ENCODE results near the gene SLC17A7. TPM values are rescaled to one million over a fixed set of nuclear protein-coding genes. Genes with fewer than 3 reads are reported as not detected.

Gene SLC17A7
- total and polyA plus RNA-seq, 2 of the 13 experiments (the other 11 are each of a cell fraction or from before 2014, with no cell fraction given) = 0.32 TPM; not detected in 1

DNA sequence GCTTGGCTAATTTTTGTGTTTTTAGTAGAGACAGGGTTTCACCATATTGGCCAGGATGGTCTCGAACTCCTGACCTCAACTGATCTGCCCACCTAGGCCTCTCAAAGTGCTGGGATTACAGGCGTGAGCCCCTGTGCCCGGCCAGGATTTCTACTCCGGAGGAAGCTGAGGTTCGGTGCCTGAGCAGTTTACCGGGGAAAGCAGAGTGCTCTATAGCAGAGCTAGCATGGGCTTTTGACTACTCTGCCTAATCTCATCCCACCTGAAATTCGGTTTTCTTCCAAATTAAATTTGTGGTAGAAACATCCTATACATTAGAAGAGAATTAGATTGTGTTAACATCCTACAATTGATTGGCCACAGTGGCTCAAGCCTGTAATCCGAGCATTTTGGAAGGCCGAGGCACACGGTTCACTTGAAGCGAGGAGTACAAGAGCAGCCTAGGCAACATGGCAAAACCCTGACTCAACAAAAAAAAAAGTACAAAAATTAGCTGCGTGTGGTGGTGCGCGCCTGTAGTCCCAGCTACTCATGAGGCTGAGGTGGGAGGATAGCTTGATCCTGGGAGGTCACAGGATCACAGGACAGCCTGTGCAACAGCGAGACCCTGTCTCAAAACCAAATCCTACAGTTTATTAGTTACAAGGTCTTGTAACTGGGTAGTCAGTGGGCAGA lies 47.7 kb upstream of the SLC17A7 start:
- peaks cover 19 to 40% of the 10 kb centered on the region in 2 experiments for H3K36me3 ChIP-seq (replicated peaks in 1 of 2; ENCODE audit: control insufficient read depth in 1 of 2, insufficient read depth in 2 of 2, low read length in 2 of 2)
- BruUV-seq (replicated peaks) = TSS peak; percentile 74
- 1% methylated on average over 15 of the region's 15 CpGs for WGBS (ENCODE audit: low lambda C conversion rate)
- H3K79me2 ChIP-seq (ENCODE audit: insufficient read depth, low read length) = peaks cover 37% of the 10 kb centered on the region
- ChIA-PET CTCF (ENCODE audit: low intra/inter-chr PET ratio, low total read pairs) (no interaction called here), POLR2A (interaction anchor here (0.6 to 2.9 kb wide), 7 partner anchors 10 to 101 kb away, joined by 3 to 14 read pairs (median 4); partner anchors contain the start of genes ALDH16A1, PIH1D1 and PRR12)
- peaks cover 0 to 3% of the 10 kb centered on the region in 2 experiments; a peak in 1 of 5 replicates for H3K27me3 ChIP-seq (ENCODE audit: control insufficient read depth in 1 of 2, insufficient read depth in 2 of 2, low read length in 2 of 2)
- in situ Hi-C loops (cut with HindIII; ENCODE audit: extremely low pct_ligation_motif_present, low pct_unique_long_range_greater_than_20kb) (no loop called here), intact Hi-C loops (cut with micrococcal nuclease; ENCODE audit: unreplicated experiment) (no loop called here)
- no peak overlapping the region for H2AFZ ChIP-seq (ENCODE audit: low read length)
- FAIRE-seq (no peak), DNase-seq (ENCODE audit: low spot score) (no peak), ATAC-seq (no peak)
- peaks cover 45% of the 10 kb centered on the region for H4K20me1 ChIP-seq (ENCODE audit: insufficient read depth, low read length)
- H3K9ac ChIP-seq (ENCODE audit: insufficient read depth, low read depth, low read length) = peak overlapping the region; percentile 100
- peaks cover 29% of the 10 kb centered on the region for H3K4me1 ChIP-seq (ENCODE audit: insufficient read depth, low read length)
- peak overlapping the region; percentile 93 to 98 (median 97) for H3K4me3 ChIP-seq (replicated peaks in 1 of 3; ENCODE audit: insufficient read depth in 1 of 3, low read depth in 2 of 3, low read length in 3 of 3)
- H3K4me2 ChIP-seq (ENCODE audit: low read depth, low read length) = peak overlapping the region; percentile 90
- no peaks in the 10 kb centered on the region for H3K9me3 ChIP-seq (ENCODE audit: low read length)
- peak overlapping the region; percentile 87 for H3K27ac ChIP-seq (ENCODE audit: extremely low read length, insufficient read depth, low read length)
- TF ChIP-seq MAFF (IDR thresholded peaks at IDR 0.05; ENCODE audit: low read depth, low read length) (peak; percentile 90), ZSCAN22 (CRISPR knock-in tag; IDR thresholded peaks at IDR 0.05) (no peak), REL (CRISPR knock-in tag; conservative IDR thresholded peaks at IDR 0.05) (0 out of 2 replicates have a peak, but pooled peaks have one; percentile 14), PRPF4 (IDR thresholded peaks at IDR 0.05; ENCODE audit: low read depth, low read length, poor library complexity, severe bottlenecking) (no peak), REPIN1 (CRISPR knock-in tag; IDR thresholded peaks at IDR 0.05; ENCODE audit: borderline replicate concordance, low read depth) (no peak), HDAC6 (IDR thresholded peaks at IDR 0.05; ENCODE audit: low read depth, low read length) (0 out of 2 replicates have a peak, but pooled peaks have one; percentile 32), ZNF263 (CRISPR knock-in tag; IDR thresholded peaks at IDR 0.05) (no peak), RAD51 (IDR thresholded peaks at IDR 0.05; ENCODE audit: borderline replicate concordance) (no peak), NAIF1 (CRISPR knock-in tag; IDR thresholded peaks at IDR 0.05; ENCODE audit: borderline replicate concordance) (no peak), MBD4 (IDR thresholded peaks at IDR 0.05; ENCODE audit: borderline replicate concordance, low read length) (0 out of 2 replicates have a peak, but pooled peaks have one; percentile 19)
- TF ChIP-seq, protein P1, sequence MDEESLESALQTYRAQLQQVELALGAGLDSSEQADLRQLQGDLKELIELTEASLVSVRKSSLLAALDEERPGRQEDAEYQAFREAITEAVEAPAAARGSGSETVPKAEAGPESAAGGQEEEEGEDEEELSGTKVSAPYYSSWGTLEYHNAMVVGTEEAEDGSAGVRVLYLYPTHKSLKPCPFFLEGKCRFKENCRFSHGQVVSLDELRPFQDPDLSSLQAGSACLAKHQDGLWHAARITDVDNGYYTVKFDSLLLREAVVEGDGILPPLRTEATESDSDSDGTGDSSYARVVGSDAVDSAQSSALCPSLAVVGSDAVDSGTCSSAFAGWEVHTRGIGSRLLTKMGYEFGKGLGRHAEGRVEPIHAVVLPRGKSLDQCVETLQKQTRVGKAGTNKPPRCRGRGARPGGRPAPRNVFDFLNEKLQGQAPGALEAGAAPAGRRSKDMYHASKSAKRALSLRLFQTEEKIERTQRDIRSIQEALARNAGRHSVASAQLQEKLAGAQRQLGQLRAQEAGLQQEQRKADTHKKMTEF (CRISPR knock-in tag; IDR thresholded peaks at IDR 0.05) = no peak; the same call in none of the 2 replicates
- TF ChIP-seq, protein P2, sequence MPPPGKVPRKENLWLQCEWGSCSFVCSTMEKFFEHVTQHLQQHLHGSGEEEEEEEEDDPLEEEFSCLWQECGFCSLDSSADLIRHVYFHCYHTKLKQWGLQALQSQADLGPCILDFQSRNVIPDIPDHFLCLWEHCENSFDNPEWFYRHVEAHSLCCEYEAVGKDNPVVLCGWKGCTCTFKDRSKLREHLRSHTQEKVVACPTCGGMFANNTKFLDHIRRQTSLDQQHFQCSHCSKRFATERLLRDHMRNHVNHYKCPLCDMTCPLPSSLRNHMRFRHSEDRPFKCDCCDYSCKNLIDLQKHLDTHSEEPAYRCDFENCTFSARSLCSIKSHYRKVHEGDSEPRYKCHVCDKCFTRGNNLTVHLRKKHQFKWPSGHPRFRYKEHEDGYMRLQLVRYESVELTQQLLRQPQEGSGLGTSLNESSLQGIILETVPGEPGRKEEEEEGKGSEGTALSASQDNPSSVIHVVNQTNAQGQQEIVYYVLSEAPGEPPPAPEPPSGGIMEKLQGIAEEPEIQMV (CRISPR knock-in tag; IDR thresholded peaks at IDR 0.05; ENCODE audit: low read depth) = no peak
- TF ChIP-seq, protein P3, sequence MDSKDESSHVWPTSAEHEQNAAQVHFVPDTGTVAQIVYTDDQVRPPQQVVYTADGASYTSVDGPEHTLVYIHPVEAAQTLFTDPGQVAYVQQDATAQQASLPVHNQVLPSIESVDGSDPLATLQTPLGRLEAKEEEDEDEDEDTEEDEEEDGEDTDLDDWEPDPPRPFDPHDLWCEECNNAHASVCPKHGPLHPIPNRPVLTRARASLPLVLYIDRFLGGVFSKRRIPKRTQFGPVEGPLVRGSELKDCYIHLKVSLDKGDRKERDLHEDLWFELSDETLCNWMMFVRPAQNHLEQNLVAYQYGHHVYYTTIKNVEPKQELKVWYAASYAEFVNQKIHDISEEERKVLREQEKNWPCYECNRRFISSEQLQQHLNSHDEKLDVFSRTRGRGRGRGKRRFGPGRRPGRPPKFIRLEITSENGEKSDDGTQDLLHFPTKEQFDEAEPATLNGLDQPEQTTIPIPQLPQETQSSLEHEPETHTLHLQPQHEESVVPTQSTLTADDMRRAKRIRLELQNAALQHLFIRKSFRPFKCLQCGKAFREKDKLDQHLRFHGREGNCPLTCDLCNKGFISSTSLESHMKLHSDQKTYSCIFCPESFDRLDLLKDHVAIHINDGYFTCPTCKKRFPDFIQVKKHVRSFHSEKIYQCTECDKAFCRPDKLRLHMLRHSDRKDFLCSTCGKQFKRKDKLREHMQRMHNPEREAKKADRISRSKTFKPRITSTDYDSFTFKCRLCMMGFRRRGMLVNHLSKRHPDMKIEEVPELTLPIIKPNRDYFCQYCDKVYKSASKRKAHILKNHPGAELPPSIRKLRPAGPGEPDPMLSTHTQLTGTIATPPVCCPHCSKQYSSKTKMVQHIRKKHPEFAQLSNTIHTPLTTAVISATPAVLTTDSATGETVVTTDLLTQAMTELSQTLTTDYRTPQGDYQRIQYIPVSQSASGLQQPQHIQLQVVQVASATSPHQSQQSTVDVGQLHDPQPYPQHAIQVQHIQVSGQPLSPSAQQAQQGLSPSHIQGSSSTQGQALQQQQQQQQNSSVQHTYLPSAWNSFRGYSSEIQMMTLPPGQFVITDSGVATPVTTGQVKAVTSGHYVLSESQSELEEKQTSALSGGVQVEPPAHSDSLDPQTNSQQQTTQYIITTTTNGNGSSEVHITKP (CRISPR knock-in tag; IDR thresholded peaks at IDR 0.05; ENCODE audit: low read depth) = no peak
- TF ChIP-seq, protein P4, sequence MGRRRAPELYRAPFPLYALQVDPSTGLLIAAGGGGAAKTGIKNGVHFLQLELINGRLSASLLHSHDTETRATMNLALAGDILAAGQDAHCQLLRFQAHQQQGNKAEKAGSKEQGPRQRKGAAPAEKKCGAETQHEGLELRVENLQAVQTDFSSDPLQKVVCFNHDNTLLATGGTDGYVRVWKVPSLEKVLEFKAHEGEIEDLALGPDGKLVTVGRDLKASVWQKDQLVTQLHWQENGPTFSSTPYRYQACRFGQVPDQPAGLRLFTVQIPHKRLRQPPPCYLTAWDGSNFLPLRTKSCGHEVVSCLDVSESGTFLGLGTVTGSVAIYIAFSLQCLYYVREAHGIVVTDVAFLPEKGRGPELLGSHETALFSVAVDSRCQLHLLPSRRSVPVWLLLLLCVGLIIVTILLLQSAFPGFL (CRISPR knock-in tag; IDR thresholded peaks at IDR 0.05) = no peak
